ENCODE measurements around the gene CEP152.
"Not testable (repeated sequence)": the region's sequence is repeated elsewhere in the genome, so short reads cannot be mapped to it uniquely, and the experiment has no call there.

CEP152 gene

GRCh38 chr15:48810414-48811324, at the start of gene CEP152:
TSS of gene CEP152 (minus strand) at chr15:48811069. CDS start at chr15:48805649, 5,420 bp downstream.
- DNase-seq: peak; percentile 99

- no peak for DNase-seq
These were observed 48.6 kb upstream of the CEP152 start for GRCh38 chr15:48859426-48859825.

- no peak for DNase-seq
These were observed 47.5 kb upstream of the CEP152 start for GRCh38 chr15:48858401-48858800.

DNA sequence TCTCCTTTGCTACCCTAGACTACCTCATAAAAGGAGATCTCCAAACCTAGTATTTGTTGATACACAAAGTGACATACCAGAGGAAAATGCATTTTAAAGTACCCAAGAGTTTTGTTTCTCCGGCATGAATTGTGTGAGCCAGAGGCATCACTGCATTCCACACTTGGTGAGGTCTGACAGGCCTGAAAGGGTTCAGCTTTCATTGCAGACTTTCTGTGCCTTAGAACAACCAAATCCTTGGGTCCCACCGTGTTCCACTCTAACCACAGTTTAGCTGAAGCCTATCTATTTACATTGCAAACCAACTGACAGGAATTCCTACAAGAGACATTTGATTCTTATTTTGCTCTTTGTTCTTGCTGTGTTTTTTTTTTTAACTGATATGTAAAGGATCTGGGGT, 46.1 kb upstream of the CEP152 start:
- no peak for DNase-seq

DNA sequence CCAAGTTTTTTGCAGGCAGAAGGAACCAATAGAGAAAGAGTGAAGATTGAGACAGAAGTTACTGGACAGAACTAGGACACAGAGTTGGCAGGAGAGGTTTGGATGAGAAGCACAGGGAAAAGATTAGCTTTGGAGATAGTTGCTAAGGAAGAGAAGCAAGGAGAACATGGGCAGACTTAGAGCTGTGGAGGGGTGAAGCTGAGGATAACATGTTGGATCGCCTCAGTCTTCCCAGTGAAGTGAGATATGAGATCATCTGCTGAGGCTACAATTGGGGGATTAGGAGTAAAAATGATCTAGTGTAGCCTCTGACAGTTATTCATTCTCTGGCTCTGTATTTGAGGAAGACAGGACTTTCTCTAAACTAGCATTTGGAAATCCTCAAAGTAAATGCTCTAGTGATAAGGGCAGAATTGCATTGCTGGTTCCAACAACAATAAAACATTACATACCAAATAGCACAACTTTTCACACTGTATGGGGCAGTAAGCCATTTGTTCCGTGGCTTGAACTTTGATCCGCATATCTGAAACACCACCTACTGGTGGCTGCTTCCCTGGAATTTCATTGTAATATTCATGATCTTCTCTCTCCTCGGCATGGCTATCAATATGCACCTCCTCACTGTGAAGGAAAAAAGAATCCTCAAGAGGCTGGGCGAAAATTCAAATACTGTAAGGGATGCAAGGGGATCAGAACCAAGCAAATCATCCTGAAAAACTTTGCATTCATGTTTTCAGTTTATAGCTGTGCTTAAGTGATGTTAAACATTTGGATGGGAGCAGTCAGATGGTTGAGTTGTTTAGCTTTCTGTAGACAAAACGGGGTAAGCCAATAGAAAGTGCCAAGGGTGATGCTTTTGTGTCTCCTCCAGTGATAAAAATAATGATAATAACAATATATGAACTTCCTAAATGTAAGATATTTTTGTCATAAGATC, 44.9 kb upstream of the CEP152 start:
- no peak for DNase-seq

GRCh38 chr15:48854434-48854833, 43.6 kb upstream of the CEP152 start:
- DNase-seq: not testable (repeated sequence)

GRCh38 chr15:48851956-48852355, 41.1 kb upstream of the CEP152 start:
- no peak for DNase-seq

DNA sequence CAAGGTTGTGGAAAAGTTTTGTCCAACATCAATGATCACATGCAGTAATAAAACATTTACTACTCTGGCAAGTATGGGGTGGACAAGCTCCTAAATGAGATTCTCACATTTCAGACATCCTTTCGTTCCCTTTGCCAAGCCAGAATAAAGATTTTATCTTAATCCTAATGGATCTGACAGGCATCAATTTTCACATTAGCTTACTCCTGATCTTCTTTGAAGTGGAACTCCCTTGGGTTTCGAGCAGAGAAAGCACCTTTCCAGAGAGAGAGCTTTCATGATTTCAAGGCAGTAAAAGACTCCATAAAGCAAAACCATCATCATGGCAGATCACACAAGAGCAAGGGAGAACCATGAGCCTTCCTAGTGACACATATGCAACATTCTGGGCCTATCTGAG, 39.8 kb upstream of the CEP152 start:
- DNase-seq: no peak

GRCh38 chr15:48845123-48845522, 34.3 kb upstream of the CEP152 start:
- no peak for DNase-seq

DNA sequence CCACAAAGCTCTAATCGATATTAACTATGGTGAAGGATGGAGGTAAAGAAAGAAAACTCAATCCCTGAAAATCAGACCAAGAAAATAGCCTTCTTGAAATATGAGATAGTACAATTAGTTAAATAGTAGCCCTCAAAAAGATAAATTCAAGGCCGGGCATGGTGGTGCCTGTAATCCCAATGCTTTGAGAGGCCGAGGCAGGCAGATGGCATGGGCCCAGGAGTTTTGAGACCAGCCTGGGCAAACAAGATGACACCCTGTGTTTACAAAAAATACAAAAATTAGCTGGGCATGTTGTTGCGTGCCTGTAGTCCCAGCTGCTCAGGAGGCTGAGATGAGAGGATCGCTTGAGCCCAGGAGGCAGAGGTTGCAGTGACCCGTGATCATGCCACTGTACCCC, 31.6 kb upstream of the CEP152 start:
- DNase-seq: no peak

DNA sequence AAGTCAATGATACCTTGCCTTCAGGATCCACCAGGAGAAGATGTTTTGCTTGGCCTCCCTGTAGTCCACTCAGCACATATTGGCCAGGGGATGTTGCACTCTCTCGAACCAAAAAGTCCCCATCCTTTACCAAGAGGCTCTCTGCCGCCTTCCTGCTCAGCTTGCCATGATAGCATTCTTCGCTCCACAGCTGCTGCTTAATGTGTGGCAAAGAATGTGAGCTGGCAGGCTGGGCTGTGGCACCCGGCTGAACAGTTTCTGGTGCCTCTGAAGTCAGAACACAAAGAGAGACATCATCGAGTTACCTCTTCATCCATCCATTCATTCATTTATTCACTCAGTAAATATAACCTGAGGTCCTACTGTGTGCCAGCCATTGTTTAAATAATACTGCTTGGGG, 23.9 kb upstream of the CEP152 start:
- DNase-seq: no peak

DNA sequence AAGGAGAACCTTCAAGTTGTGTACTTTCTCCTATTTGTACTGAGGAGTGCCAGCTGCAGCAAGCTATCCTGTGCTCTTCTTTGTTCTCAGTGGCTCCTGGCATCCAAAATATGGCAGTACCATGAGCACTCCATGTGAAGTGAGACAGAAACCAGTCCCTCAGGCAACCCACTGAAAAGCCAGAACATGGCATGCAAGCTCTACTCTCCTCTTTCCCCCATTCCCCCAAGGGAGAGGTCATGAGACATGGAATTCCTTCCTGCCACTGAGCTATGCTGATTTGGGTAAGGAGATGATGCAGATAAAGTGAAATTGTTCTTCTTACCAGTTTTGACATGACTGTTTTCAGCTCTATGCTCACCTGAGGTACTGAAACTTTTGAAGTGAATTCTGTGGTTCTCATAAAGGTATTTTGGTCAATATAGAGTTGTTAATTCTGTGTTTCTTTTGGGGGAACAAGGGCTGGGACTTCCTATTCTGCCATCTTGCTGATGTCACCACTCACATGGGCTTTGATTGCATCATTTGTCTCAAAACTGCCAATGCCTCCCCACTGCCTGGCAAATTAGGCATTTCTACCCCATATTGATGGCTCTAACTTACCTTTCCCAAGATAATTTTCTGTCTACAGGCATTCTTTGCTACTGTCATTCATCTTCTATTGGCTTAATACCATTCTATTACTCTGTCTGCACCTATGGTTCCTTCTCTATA, 22.8 kb upstream of the CEP152 start:
- DNase-seq: no peak

DNA sequence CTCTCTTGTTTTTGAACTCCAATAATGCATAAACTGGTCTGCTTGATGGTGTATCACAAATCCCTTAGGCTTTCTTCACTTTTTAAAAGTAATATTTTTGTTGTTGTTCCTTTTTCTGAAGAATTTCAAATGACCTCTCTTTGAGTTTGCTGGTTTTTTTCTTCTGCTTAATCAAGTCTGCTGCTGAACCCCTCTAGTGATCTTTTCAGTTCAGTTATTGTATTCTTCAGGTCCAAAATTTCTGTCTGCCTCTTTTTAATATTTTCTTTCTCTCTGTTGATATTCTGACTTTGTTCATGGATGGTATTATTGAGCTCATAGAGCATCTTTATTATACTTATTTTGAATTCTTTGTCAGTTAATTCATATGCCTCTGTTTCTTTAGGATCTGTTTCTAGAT, 21.8 kb upstream of the CEP152 start:
- no peak for DNase-seq

- no peak for DNase-seq
These were observed 18.0 kb upstream of the CEP152 start for GRCh38 chr15:48828906-48829305.

DNA sequence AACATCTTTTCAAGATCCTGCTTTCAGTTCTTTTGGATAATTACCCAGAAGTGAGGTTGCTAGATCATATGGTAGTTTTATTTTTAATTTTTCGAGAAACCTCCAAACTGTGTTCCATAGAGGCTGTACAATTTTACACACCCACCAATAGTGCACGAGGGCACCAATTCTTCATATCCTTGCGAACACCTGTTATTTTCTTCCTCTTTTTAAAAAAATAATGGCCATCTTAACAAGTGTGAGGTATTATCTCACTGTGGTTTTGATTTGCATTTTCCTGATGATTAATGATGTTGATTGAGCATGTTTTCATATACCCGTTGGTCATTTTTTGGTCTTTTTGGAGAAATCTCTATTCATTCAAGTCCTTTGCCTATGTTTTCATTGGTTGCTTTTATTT, 17.6 kb upstream of the CEP152 start:
- DNase-seq: no peak

DNA sequence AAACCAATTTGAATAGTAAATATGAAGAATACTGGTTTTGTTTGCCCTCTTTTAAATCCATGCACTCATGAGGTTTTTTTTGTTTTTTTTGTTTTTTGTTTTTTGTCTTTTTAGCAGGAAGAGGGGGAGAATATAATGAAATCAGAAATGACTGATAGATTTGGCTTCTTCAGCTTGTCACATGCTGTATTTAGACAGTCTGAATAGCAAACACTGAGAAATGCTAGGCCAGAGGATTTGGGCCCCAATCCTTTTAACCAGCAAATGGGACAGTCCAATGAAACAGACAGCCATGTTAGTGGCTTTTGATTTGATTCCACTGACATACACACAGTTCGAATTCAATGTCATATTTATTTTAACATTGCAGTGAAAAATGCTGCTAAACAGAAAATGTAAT, 14.2 kb upstream of the CEP152 start:
- DNase-seq: no peak

- no peak for DNase-seq
These were observed 12.8 kb upstream of the CEP152 start for GRCh38 chr15:48823706-48824105.

- DNase-seq: no peak
These were observed 12.4 kb upstream of the CEP152 start for GRCh38 chr15:48823237-48823636.

GRCh38 chr15:48814286-48814685, 3.4 kb upstream of the CEP152 start:
- DNase-seq: no peak

- no peak for DNase-seq
These were observed 573 bp upstream of the CEP152 start for GRCh38 chr15:48811325-48811958.

GRCh38 chr15:48806151-48806550, 4.7 kb downstream of the CEP152 start:
- DNase-seq: no peak

DNA sequence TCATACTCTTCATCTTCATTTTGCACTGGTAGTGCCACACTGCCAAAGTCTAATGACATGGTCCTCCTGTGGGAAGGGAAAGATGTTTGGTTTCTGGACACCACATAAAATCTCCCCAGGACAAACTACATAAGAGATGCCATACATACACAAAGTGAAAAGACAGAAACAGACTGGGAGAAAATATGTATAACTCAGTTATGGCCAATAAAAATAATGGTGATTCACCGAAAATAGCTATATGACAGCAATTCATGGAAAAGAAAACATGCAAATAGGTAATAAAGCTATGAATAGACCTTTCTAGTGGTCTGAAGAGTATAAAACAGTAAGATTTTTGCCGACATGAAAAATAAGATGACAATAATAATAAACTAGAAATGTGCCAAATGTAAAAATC, 5.3 kb downstream of the CEP152 start:
- no peak for DNase-seq

DNA sequence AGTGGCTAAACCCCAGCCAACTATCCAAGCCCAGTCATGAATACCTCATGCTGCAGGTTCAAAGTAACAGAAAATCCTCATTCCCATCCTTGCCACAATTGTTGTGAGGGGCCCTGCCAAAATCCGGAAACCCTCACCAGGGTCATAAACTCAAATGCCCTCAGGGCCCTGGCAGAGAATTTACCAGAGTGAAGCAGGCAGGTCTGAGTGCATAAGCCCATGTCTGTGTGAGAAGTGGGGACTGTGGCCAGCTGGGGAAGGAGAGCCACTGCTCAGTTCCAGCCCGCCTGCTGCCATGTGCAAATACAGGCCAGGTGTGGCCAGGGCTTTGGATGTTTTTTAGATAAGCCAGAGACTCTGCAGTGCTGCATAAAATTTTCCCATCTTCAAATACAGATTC, 7.0 kb downstream of the CEP152 start:
- no peak for DNase-seq

All from CD4-positive, alpha-beta T cell treated with Interleukin-17A for 1 hour (primary cell).